GM23338 (cell line): ENCODE measurements around the gene TMEM163. TPM values are rescaled to one million over a fixed set of nuclear protein-coding genes. Genes with fewer than 3 reads are reported as not detected.

Experiments
- ATAC-seq: fragments of 200-7000 bp; cut with Tn5 transposase; 3 replicates; pipeline ENCODE4 v1.9.1; 2020
- DNase-seq: peaks from one replicate; pipeline ENCODE4 v3.0.0-alpha.2; 2015; ENCODE audit warnings: low spot score
- H2AFZ ChIP-seq: fragments of 200-600 bp; sonication (generic); 2 replicates; pipeline ENCODE4 v1.8.0; 2016; ENCODE audit warnings: antibody characterized with exemption, mild to moderate bottlenecking, moderate library complexity
- H3F3A ChIP-seq: fragments of 200-600 bp; sonication (generic); replicated peaks from 2 replicates; pipeline ENCODE4 v1.8.0; 2017; ENCODE audit warnings: antibody characterized with exemption, mixed run types, low read depth
- H3K27ac ChIP-seq: fragments of 200-600 bp; sonication (generic); 2 replicates; pipeline ENCODE4 v1.6.1; 2016; ENCODE audit warnings: low read depth
- H3K27me3 ChIP-seq: fragments of 200-600 bp; sonication (generic); 2 replicates; pipeline ENCODE4 v1.8.0; 2016; ENCODE audit warnings: mild to moderate bottlenecking, mixed run types, moderate library complexity; ENCODE audit not compliant: insufficient read depth
- H3K36me3 ChIP-seq: fragments of 200-600 bp; sonication (generic); 2 replicates; pipeline ENCODE4 v1.8.0; 2016; ENCODE audit warnings: mild to moderate bottlenecking; ENCODE audit not compliant: insufficient read depth
- H3K4me1 ChIP-seq: fragments of 200-600 bp; sonication (generic); 2 replicates; pipeline ENCODE4 v1.8.0; 2016; ENCODE audit warnings: mild to moderate bottlenecking, moderate library complexity; ENCODE audit not compliant: insufficient read depth
- H3K4me2 ChIP-seq: fragments of 200-600 bp; sonication (generic); 2 replicates; pipeline ENCODE4 v1.7.1; 2017; ENCODE audit warnings: mixed run types
- H3K4me3 ChIP-seq: fragments of 200-600 bp; sonication (generic); 2 replicates; pipeline ENCODE4 v1.6.1; 2016; ENCODE audit warnings: mixed run types
- H3K79me2 ChIP-seq: fragments of 200-600 bp; sonication (generic); replicated peaks from 2 replicates; pipeline ENCODE4 v1.8.0; 2017; ENCODE audit warnings: mild to moderate bottlenecking; ENCODE audit not compliant: insufficient read depth
- H3K9me2 ChIP-seq: fragments of 200-600 bp; sonication (generic); 2 replicates; pipeline ENCODE4 v1.8.0; 2017; ENCODE audit not compliant: insufficient read depth
- H4K20me1 ChIP-seq: fragments of 200-600 bp; sonication (generic); replicated peaks from 2 replicates; pipeline ENCODE4 v1.8.0; 2017; ENCODE audit warnings: mild to moderate bottlenecking; ENCODE audit not compliant: insufficient read depth
- H3K27ac Mint-ChIP-seq: 2 replicates; pipeline ENCODE4 v1.8.0; 2020; ENCODE audit warnings: inconsistent platforms, mild to moderate bottlenecking, moderate library complexity, mixed read lengths
- H3K27me3 Mint-ChIP-seq: 3 replicates; pipeline ENCODE4 v1.8.0; 2022; ENCODE audit warnings: low read depth, mild to moderate bottlenecking, moderate library complexity, mixed read lengths, inconsistent platforms; ENCODE audit not compliant: insufficient read depth, poor library complexity
- H3K36me3 Mint-ChIP-seq: 3 replicates; pipeline ENCODE4 v1.8.0; 2021; ENCODE audit warnings: low read depth, mild to moderate bottlenecking, inconsistent platforms, moderate library complexity, mixed read lengths
- H3K4me1 Mint-ChIP-seq: 3 replicates; pipeline ENCODE4 v1.8.0; 2020; ENCODE audit warnings: mild to moderate bottlenecking, inconsistent platforms, mixed read lengths
- H3K4me3 Mint-ChIP-seq: 3 replicates; pipeline ENCODE4 v1.8.0; 2021; ENCODE audit warnings: moderate library complexity, mild to moderate bottlenecking, inconsistent platforms, mixed read lengths
- H3K9me3 Mint-ChIP-seq: 3 replicates; pipeline ENCODE4 v1.8.0; 2020; ENCODE audit warnings: moderate library complexity, mild to moderate bottlenecking, inconsistent platforms, mixed read lengths
- CREB1 ChIP-seq: fragments of 250-450 bp; sonication (Bioruptor Pico); IDR thresholded peaks from 2 replicates; pipeline ENCODE4 v1.5.0; 2020; ENCODE audit warnings: low read depth, mild to moderate bottlenecking, moderate library complexity
- CTCF ChIP-seq, 2 experiments: fragments of 200-600 bp in 1 of 2; sonication (generic) in 1 of 2; conservative IDR thresholded peaks; 2 replicates each; pipeline versions ENCODE4 v1.5.1 to v1.6.1; 2016 to 2017; ENCODE audit warnings: antibody characterized with exemption in 2 of 2, low read depth in 2 of 2, mild to moderate bottlenecking in 2 of 2, moderate library complexity in 1 of 2
- ETS1 ChIP-seq: IDR thresholded peaks from 2 replicates; pipeline ENCODE4 v1.6.1; 2016; ENCODE audit warnings: antibody characterized with exemption
- EZH2 ChIP-seq: fragments of 200-600 bp; sonication (generic); IDR thresholded peaks from one replicate; pipeline ENCODE4 v1.8.0; 2017; ENCODE audit warnings: antibody characterized with exemption, mild to moderate bottlenecking, low read depth; ENCODE audit not compliant: unreplicated experiment
- EZH2phosphoT487 ChIP-seq: fragments of 200-600 bp; sonication (generic); IDR thresholded peaks from one replicate; pipeline ENCODE4 v1.8.1; 2018; ENCODE audit warnings: antibody characterized with exemption; ENCODE audit not compliant: unreplicated experiment
- JUNB ChIP-seq: IDR thresholded peaks from one replicate; pipeline ENCODE4 v1.6.1; 2016; ENCODE audit warnings: antibody characterized with exemption; ENCODE audit not compliant: unreplicated experiment
- NANOG ChIP-seq: IDR thresholded peaks from 2 replicates; pipeline ENCODE4 v1.6.1; 2016; ENCODE audit warnings: antibody characterized with exemption, borderline replicate concordance
- POLR2AphosphoS5 ChIP-seq: IDR thresholded peaks from 2 replicates; pipeline ENCODE4 v1.6.1; 2016; ENCODE audit warnings: antibody characterized with exemption, low read depth
- REST ChIP-seq: IDR thresholded peaks from one replicate; pipeline ENCODE4 v1.6.1; 2018; ENCODE audit warnings: antibody characterized with exemption; ENCODE audit not compliant: unreplicated experiment
- STAT1 ChIP-seq: IDR thresholded peaks from one replicate; pipeline ENCODE4 v1.6.1; 2016; ENCODE audit warnings: antibody characterized with exemption; ENCODE audit not compliant: unreplicated experiment
- ZNF114 ChIP-seq: fragments of 250-450 bp; sonication (Bioruptor Pico); IDR thresholded peaks from 2 replicates; pipeline ENCODE4 v1.5.0; 2020; ENCODE audit warnings: mild to moderate bottlenecking, moderate library complexity
- ZNF331 ChIP-seq: fragments of 250-450 bp; sonication (Bioruptor Pico); IDR thresholded peaks from 2 replicates; pipeline ENCODE4 v1.5.0; 2020; ENCODE audit warnings: low read depth, mild to moderate bottlenecking, moderate library complexity
- ZNF462 ChIP-seq: fragments of 250-450 bp; sonication (Bioruptor Pico); IDR thresholded peaks from 2 replicates; pipeline ENCODE4 v1.5.0; 2020; ENCODE audit warnings: mild to moderate bottlenecking, moderate library complexity
- polyA plus RNA-seq: library from polyadenylated mRNA; unstranded; fragments of >200 nt; fragmentation: Nextera tagmentation; extraction: Ambion mirVana; gene quantifications from 2 replicates; pipeline ENCODE4 v1.2.1, GENCODE V29; 2016
- total RNA-seq: library from RNA; depleted of rRNA; stranded (reverse); fragments of >200 nt; shearing (Covaris generic); gene quantifications from 2 replicates; pipeline ENCODE4 v1.2.3, GENCODE V29; 2014

Gene TMEM163
- total and polyA plus RNA-seq, 2 experiments from 2014 or later = 1.1 to 1.8 TPM

- TF ChIP-seq NANOG = no peak
- no peak for TF ChIP-seq ZNF462 (CRISPR knock-in tag)
- no peak for TF ChIP-seq JUNB
- TF ChIP-seq EZH2phosphoT487 = no peak
- no peak for TF ChIP-seq CREB1
- TF ChIP-seq ZNF331 (CRISPR knock-in tag) = no peak
Observed at GRCh38 chr2:134537702-134538101, 181.1 kb downstream of the TMEM163 start (continued).

GRCh38 chr2:134537121-134537520 is 181.7 kb downstream of the TMEM163 start:
- H3K36me3 ChIP-seq = no peaks in the 10 kb centered on the region
- DNase-seq (no peak), ATAC-seq (no peak)
- no peak overlapping the region for H3K4me3 Mint-ChIP-seq
- H2AFZ ChIP-seq = no peak overlapping the region
- H3K27me3 ChIP-seq = no peaks in the 10 kb centered on the region
- no peaks in the 10 kb centered on the region for H3K4me1 ChIP-seq
- no peak overlapping the region for H3K4me3 ChIP-seq
- H3K27me3 Mint-ChIP-seq = no peaks in the 10 kb centered on the region
- no peaks in the 10 kb centered on the region for H3K36me3 Mint-ChIP-seq
- H3K79me2 ChIP-seq = no peaks in the 10 kb centered on the region
- H3F3A ChIP-seq = no peaks in the 10 kb centered on the region
- H3K27ac Mint-ChIP-seq = no peak overlapping the region
- H4K20me1 ChIP-seq = no peaks in the 10 kb centered on the region
- no peak overlapping the region for H3K4me2 ChIP-seq
- H3K27ac ChIP-seq = no peak overlapping the region
- H3K9me3 Mint-ChIP-seq = no peaks in the 10 kb centered on the region; the same call in 2 of the 3 replicates
- H3K4me1 Mint-ChIP-seq = peaks cover 21% of the 10 kb centered on the region
- no peaks in the 10 kb centered on the region; the same call in 1 of the 2 replicates for H3K9me2 ChIP-seq
- no peak for TF ChIP-seq CTCF (conservative IDR thresholded peaks at IDR 0.05; ENCODE audit: low read depth in 2 of 2)
- TF ChIP-seq STAT1 = no peak
- no peak for TF ChIP-seq EZH2phosphoT487
- TF ChIP-seq POLR2AphosphoS5 = no peak
- no peak for TF ChIP-seq ZNF331 (CRISPR knock-in tag)
- TF ChIP-seq CREB1 = no peak
- no peak for TF ChIP-seq NANOG
- no peak for TF ChIP-seq REST
- TF ChIP-seq EZH2 = no peak
- TF ChIP-seq ETS1 = no peak
- TF ChIP-seq ZNF114 (CRISPR knock-in tag) = no peak
